K562 (cell line): ENCODE data around the gene C1QTNF5. TPM values are rescaled to one million over a fixed set of nuclear protein-coding genes. Genes with fewer than 3 reads are reported as not detected.

ENCODE experiments used
- ATAC-seq: fragments of 200-7000 bp; cut with Tn5 transposase; 3 replicates; pipeline ENCODE4 v1.9.1; 2020; ENCODE audit warnings: moderate library complexity
- BruUV-seq: library from RNA; stranded (reverse); fragments of 400-500 nt; replicated peaks from 2 replicates; lab custom pipeline; 2021; lab: Mats Ljungman, UMichigan
- CTCF ChIA-PET: fragments of 300-600 bp; formaldehyde crosslinking; extraction: SDS; loops from one replicate; lab custom pipeline; 2021; ENCODE audit warnings: low intra/inter-chr PET ratio; lab: Yijun Ruan, JAX
- POLR2A ChIA-PET: fragments of 300-600, 350-650 bp; sonication (Branson Sonifier 250); formaldehyde crosslinking; extraction: SDS; loops from one replicate; lab custom pipeline; 2021; ENCODE audit warnings: antibody characterized with exemption, inconsistent platforms; lab: Yijun Ruan, JAX
- DNase-seq, 4 experiments: peaks; one replicate each; pipeline versions ENCODE4 v3.0.0 to v3.0.0-alpha.2; 2011 to 2018; ENCODE audit warnings: low spot score in 3 of 4, mixed read lengths in 3 of 4; ENCODE audit errors: extremely low read depth in 1 of 4
- FAIRE-seq: peaks from 2 replicates; lab custom pipeline; 2011; peaks lifted over from hg19 to GRCh38; lab: Jason Lieb, UNC
- H2AFZ ChIP-seq: 2 replicates; pipeline ENCODE4 v1.6.0; 2011; ENCODE audit warnings: low read depth, low read length, control low read depth, inconsistent platforms
- H3K27ac ChIP-seq: fragments of 200-600 bp; 3 replicates; pipeline ENCODE4 v1.8.0; 2011; ENCODE audit warnings: low read depth, mild to moderate bottlenecking, control low read depth, inconsistent platforms, low read length, moderate library complexity, mixed read lengths; ENCODE audit errors: extremely low read depth
- H3K27me3 ChIP-seq, 2 experiments: fragments of 300-600 bp in 1 of 2; 2 replicates in 1 of 2; 3 replicates in 1 of 2; pipeline versions ENCODE4 v1.6.0 to v1.8.0; 2011; ENCODE audit warnings: inconsistent platforms in 2 of 2, low read length in 2 of 2, mild to moderate bottlenecking in 1 of 2, mixed read lengths in 1 of 2, moderate library complexity in 1 of 2; ENCODE audit not compliant: control insufficient read depth in 2 of 2, insufficient read depth in 2 of 2
- H3K36me3 ChIP-seq: fragments of 300-600 bp; 3 replicates; pipeline ENCODE4 v1.8.0; 2011; ENCODE audit warnings: mild to moderate bottlenecking, low read length, inconsistent platforms; ENCODE audit not compliant: control insufficient read depth, insufficient read depth
- H3K4me1 ChIP-seq, 2 experiments: fragments of 200-600 bp in 1 of 2; replicated peaks in 1 of 2; 2 replicates in 1 of 2; 3 replicates in 1 of 2; pipeline versions ENCODE4 v1.5.1 to v1.8.0; 2011; ENCODE audit warnings: inconsistent platforms in 2 of 2, low read length in 2 of 2, mild to moderate bottlenecking in 1 of 2, mixed read lengths in 1 of 2, moderate library complexity in 1 of 2; ENCODE audit not compliant: control insufficient read depth in 2 of 2, insufficient read depth in 2 of 2
- H3K4me2 ChIP-seq: 2 replicates; pipeline ENCODE4 v1.6.1; 2011; ENCODE audit warnings: low read length, control low read depth, inconsistent platforms, mixed read lengths; ENCODE audit not compliant: insufficient read depth
- H3K4me3 ChIP-seq: fragments of 200-600 bp; sonication (generic), shearing (Covaris generic); 2 replicates; pipeline ENCODE4 v1.5.1; 2016; ENCODE audit warnings: control low read depth, inconsistent platforms
- H3K79me2 ChIP-seq: fragments of 200-600 bp; 3 replicates; pipeline ENCODE4 v1.8.0; 2011; ENCODE audit warnings: low read length, inconsistent platforms; ENCODE audit not compliant: control insufficient read depth, insufficient read depth
- H3K9ac ChIP-seq, 2 experiments: 2 replicates each; pipeline versions ENCODE4 v1.6.0 to v1.6.1; 2011; ENCODE audit warnings: low read depth in 2 of 2, low read length in 2 of 2, control low read depth in 1 of 2, inconsistent platforms in 1 of 2, mild to moderate bottlenecking in 1 of 2, mixed read lengths in 1 of 2; ENCODE audit not compliant: insufficient read depth in 1 of 2
- H3K9me1 ChIP-seq: one replicate; pipeline ENCODE4 v1.6.0; 2011; ENCODE audit warnings: inconsistent platforms, mild to moderate bottlenecking, low read length, moderate library complexity; ENCODE audit not compliant: control insufficient read depth, insufficient read depth
- H3K9me3 ChIP-seq: replicated peaks from 2 replicates; pipeline ENCODE4 v1.5.1; 2011; ENCODE audit warnings: low read depth, low read length, inconsistent platforms; ENCODE audit not compliant: control insufficient read depth, insufficient read depth
- H4K20me1 ChIP-seq: replicated peaks from 2 replicates; pipeline ENCODE4 v1.6.1; 2011; ENCODE audit warnings: low read length, inconsistent platforms, mixed read lengths; ENCODE audit not compliant: control insufficient read depth, insufficient read depth
- BMI1 ChIP-seq: fragments of 150-350 bp; IDR thresholded peaks from 2 replicates; pipeline ENCODE4 v1.6.1; 2014; ENCODE audit warnings: low read length
- CBFB ChIP-seq: sonication (generic); formaldehyde crosslinking; IDR thresholded peaks from 2 replicates; pipeline ENCODE4 v1.4.0; 2020; ENCODE audit warnings: mild to moderate bottlenecking, missing genetic modification reagents
- DMBX1 ChIP-seq: fragments of 250-450 bp; sonication (Bioruptor Pico); IDR thresholded peaks from 2 replicates; pipeline ENCODE4 v1.8.0; 2022; ENCODE audit warnings: inconsistent platforms, mild to moderate bottlenecking, moderate library complexity, borderline replicate concordance
- DNMT1 ChIP-seq: fragments of 450-650 bp; IDR thresholded peaks from 2 replicates; pipeline ENCODE4 v1.6.1; 2016; ENCODE audit warnings: antibody characterized with exemption, mild to moderate bottlenecking
- FOSL1 ChIP-seq: fragments of 200-800 bp; sonication (Bioruptor generic); conservative IDR thresholded peaks from 2 replicates; pipeline ENCODE4 v1.6.1; 2016; ENCODE audit warnings: missing genetic modification characterization, missing compliant biosample characterization
- GTF2A2 ChIP-seq: IDR thresholded peaks from 2 replicates; pipeline ENCODE4 v1.6.1; 2016; ENCODE audit warnings: mild to moderate bottlenecking, missing genetic modification characterization, missing compliant biosample characterization
- HIVEP1 ChIP-seq: fragments of 250-450 bp; sonication (Bioruptor Pico); IDR thresholded peaks from 2 replicates; pipeline ENCODE4 v1.4.0; 2020; ENCODE audit warnings: mild to moderate bottlenecking
- RFX7 ChIP-seq: fragments of 250-450 bp; sonication (Bioruptor Pico); IDR thresholded peaks from 2 replicates; pipeline ENCODE4 v1.5.1; 2021; ENCODE audit warnings: mild to moderate bottlenecking
- SMAD3 ChIP-seq: fragments of 450-650 bp; formaldehyde crosslinking; conservative IDR thresholded peaks from 2 replicates; pipeline ENCODE4 v1.4.0; 2020; ENCODE audit warnings: mild to moderate bottlenecking
- SNIP1 ChIP-seq: fragments of 450-650 bp; IDR thresholded peaks from 2 replicates; pipeline ENCODE4 v1.7.1; 2017; ENCODE audit warnings: low read depth, mild to moderate bottlenecking
- SP1 ChIP-seq: sonication (generic); formaldehyde crosslinking; IDR thresholded peaks from 2 replicates; pipeline ENCODE4 v1.8.1; 2022; ENCODE audit warnings: mild to moderate bottlenecking, missing genetic modification reagents
- TAF9B ChIP-seq: fragments of 450-650 bp; IDR thresholded peaks from 2 replicates; pipeline ENCODE4 v1.6.1; 2018; ENCODE audit warnings: mild to moderate bottlenecking; ENCODE audit not compliant: partially characterized antibody
- ZBTB17 ChIP-seq: fragments of 450-650 bp; formaldehyde crosslinking; IDR thresholded peaks from 2 replicates; pipeline ENCODE4 v1.4.0; 2020; ENCODE audit warnings: mild to moderate bottlenecking
- ZBTB8A ChIP-seq: fragments of 450-650 bp; IDR thresholded peaks from 2 replicates; pipeline ENCODE4 v1.6.1; 2018; ENCODE audit warnings: mild to moderate bottlenecking, moderate library complexity; ENCODE audit not compliant: partially characterized antibody
- ZFP1 ChIP-seq: fragments of 450-650 bp; formaldehyde crosslinking; IDR thresholded peaks from 2 replicates; pipeline ENCODE4 v1.4.0; 2020; ENCODE audit warnings: mild to moderate bottlenecking, mixed read lengths
- WGBS: fragments of 100-300 bp; shearing (Covaris generic); methylation state at CpG from one replicate; pipeline ENCODE4 v1.1.6; 2016; ENCODE audit warnings: low coverage, mixed read lengths; ENCODE audit not compliant: insufficient coverage; ENCODE audit errors: missing lambda C conversion rate; 5-methylcytosine and 5-hydroxymethylcytosine counted together
- in situ Hi-C: fragments of 300-500 bp; cut with MboI; formaldehyde crosslinking; loops from 4 replicates; pipeline ENCODE4 v1.15.0; 2018; ENCODE audit warnings: inconsistent platforms, mixed read lengths
- intact Hi-C: fragments of 100-400 bp; cut with micrococcal nuclease; formaldehyde crosslinking; loops from 2 replicates; pipeline ENCODE4 v1.14.2; 2022
- polyA plus RNA-seq, 8 experiments: library from polyadenylated mRNA; depleted of rRNA in 4 of 8; stranded (reverse) in 5 of 8; unstranded in 3 of 8; fragments of >200 nt; fragmentation: Nextera tagmentation in 2 of 8; fragmentation: Illumina TruSeq in 1 of 8; extraction: Ambion mirVana in 2 of 8; extraction: Trizol in 1 of 8; gene quantifications; 2 replicates each; pipeline versions ENCODE4 v1.2.1 to v1.2.3, GENCODE V29; 2011 to 2014; ENCODE audit warnings: inconsistent platforms in 1 of 8, missing spikeins in 1 of 8
- total RNA-seq, 7 experiments: library from RNA; depleted of rRNA in 6 of 7; stranded (reverse); fragments of >200 nt in 6 of 7; fragmentation: Illumina TruSeq in 2 of 7; extraction: Trizol in 2 of 7; gene quantifications; 2 replicates each; pipeline versions ENCODE4 v1.2.1 to v1.2.3, GENCODE V29; 2011 to 2021; ENCODE audit warnings: low replicate concordance in 1 of 7
- TF ChIP-seq, protein P1 (sequence below): fragments of 450-650 bp; IDR thresholded peaks from 2 replicates; pipeline ENCODE4 v1.6.1; 2016; ENCODE audit warnings: mild to moderate bottlenecking
- TF ChIP-seq, protein P2 (sequence below): fragments of 450-650 bp; IDR thresholded peaks from 2 replicates; pipeline ENCODE4 v1.6.1; 2016
- TF ChIP-seq, protein P3 (sequence below): sonication (generic); formaldehyde crosslinking; IDR thresholded peaks from 2 replicates; pipeline ENCODE4 v1.9.0; 2022; ENCODE audit warnings: mild to moderate bottlenecking, missing genetic modification reagents

The C1QTNF5 gene
- total and polyA plus RNA-seq, 9 of the 15 experiments (the other 6 are each of a cell fraction or from before 2014, with no cell fraction given): 0.07 to 0.76 (median 0.24) TPM; not detected in 1

- TF ChIP-seq, protein P1, sequence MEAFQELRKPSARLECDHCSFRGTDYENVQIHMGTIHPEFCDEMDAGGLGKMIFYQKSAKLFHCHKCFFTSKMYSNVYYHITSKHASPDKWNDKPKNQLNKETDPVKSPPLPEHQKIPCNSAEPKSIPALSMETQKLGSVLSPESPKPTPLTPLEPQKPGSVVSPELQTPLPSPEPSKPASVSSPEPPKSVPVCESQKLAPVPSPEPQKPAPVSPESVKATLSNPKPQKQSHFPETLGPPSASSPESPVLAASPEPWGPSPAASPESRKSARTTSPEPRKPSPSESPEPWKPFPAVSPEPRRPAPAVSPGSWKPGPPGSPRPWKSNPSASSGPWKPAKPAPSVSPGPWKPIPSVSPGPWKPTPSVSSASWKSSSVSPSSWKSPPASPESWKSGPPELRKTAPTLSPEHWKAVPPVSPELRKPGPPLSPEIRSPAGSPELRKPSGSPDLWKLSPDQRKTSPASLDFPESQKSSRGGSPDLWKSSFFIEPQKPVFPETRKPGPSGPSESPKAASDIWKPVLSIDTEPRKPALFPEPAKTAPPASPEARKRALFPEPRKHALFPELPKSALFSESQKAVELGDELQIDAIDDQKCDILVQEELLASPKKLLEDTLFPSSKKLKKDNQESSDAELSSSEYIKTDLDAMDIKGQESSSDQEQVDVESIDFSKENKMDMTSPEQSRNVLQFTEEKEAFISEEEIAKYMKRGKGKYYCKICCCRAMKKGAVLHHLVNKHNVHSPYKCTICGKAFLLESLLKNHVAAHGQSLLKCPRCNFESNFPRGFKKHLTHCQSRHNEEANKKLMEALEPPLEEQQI: no peak
- TF ChIP-seq DNMT1 (no peak), GTF2A2 (tag) (no peak), ZBTB8A (no peak), ZBTB17 (no peak), CBFB (CRISPR knock-in tag) (no peak), SMAD3 (CRISPR knock-in tag) (no peak)
Measured at GRCh38 chr11:119382101-119382500, 41.4 kb upstream of the C1QTNF5 start (continued).

GRCh38 chr11:119381181-119381988, 40.7 kb upstream of the C1QTNF5 start, which contains the start of gene USP2:
Gene USP2, minus strand, starts transcription at chr11:119381690. Its CDS starts 8,210 bp downstream, at chr11:119373480.
- in situ Hi-C loops: no loop called here
- Histone ChIP-seq H3K36me3 (peaks cover 5% of the 10 kb centered on the region; the same call in 1 of the 3 replicates), H3K79me2 (peaks cover 25% of the 10 kb centered on the region), H2AFZ (peak within 1 kb of the TSS; percentile 93), H3K27ac (peak within 1 kb of the TSS; percentile 67), H4K20me1 (no peaks in the 10 kb centered on the region), H3K9ac (peak within 1 kb of the TSS; percentile 76 to 91), H3K4me3 (peak within 1 kb of the TSS; percentile 61), H3K27me3 (no peaks in the 10 kb centered on the region), H3K9me3 (no peaks in the 10 kb centered on the region; the same call in 1 of the 2 replicates), H3K9me1 (no peaks in the 10 kb centered on the region), H3K4me1 (peaks cover 43 to 47% of the 10 kb centered on the region in 2 experiments), H3K4me2 (peak within 1 kb of the TSS; percentile 92)
- peak; percentile 95 to 97 (median 96) for DNase-seq
- peak; percentile 88 for ATAC-seq
- intact Hi-C loops: loop anchor here (1.0 to 2.0 kb wide), 3 partner anchors 25 to 93 kb away; no protein-coding TSS in a partner anchor
- BruUV-seq: TSS peak; percentile 65
- ChIA-PET CTCF (interaction anchor here (1.3 to 4.2 kb wide), 2 partner anchors 24 to 94 kb away, joined by 3 to 27 read pairs; no protein-coding TSS in a partner anchor), POLR2A (interaction anchor here (0.6 to 6.0 kb wide), 8 partner anchors 9 to 592 kb away, joined by 3 to 34 read pairs (median 4); no protein-coding TSS in a partner anchor)
- WGBS: 1% methylated on average over 53 of the region's 54 CpGs
- peak; percentile 98 for FAIRE-seq
- TF ChIP-seq SP1 (CRISPR knock-in tag) (peak; percentile 95), ZFP1 (CRISPR knock-in tag) (no peak), HIVEP1 (CRISPR knock-in tag) (peak; percentile 62; the same call in 1 of the 2 replicates), BMI1 (peak; percentile 63; the same call in 1 of the 2 replicates), TAF9B (peak; percentile 15), RFX7 (no peak), FOSL1 (no peak), DMBX1 (CRISPR knock-in tag) (no peak), SNIP1 (no peak)
- TF ChIP-seq, protein P2, sequence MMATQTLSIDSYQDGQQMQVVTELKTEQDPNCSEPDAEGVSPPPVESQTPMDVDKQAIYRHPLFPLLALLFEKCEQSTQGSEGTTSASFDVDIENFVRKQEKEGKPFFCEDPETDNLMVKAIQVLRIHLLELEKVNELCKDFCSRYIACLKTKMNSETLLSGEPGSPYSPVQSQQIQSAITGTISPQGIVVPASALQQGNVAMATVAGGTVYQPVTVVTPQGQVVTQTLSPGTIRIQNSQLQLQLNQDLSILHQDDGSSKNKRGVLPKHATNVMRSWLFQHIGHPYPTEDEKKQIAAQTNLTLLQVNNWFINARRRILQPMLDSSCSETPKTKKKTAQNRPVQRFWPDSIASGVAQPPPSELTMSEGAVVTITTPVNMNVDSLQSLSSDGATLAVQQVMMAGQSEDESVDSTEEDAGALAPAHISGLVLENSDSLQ: peak; percentile 50
- TF ChIP-seq, protein P3, sequence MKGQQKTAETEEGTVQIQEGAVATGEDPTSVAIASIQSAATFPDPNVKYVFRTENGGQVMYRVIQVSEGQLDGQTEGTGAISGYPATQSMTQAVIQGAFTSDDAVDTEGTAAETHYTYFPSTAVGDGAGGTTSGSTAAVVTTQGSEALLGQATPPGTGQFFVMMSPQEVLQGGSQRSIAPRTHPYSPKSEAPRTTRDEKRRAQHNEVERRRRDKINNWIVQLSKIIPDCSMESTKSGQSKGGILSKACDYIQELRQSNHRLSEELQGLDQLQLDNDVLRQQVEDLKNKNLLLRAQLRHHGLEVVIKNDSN (CRISPR knock-in tag): peak; percentile 90
